Ishikawa (cell line): ENCODE data around the gene FBXW5.

Experiments used
- CEBPB ChIP-seq: IDR thresholded peaks from 2 replicates; pipeline ENCODE4 v1.6.1; 2012
- CREB1 ChIP-seq: IDR thresholded peaks from 2 replicates; pipeline ENCODE4 v1.6.1; 2012; ENCODE audit warnings: low read depth
- EGR1 ChIP-seq: IDR thresholded peaks from 2 replicates; pipeline ENCODE4 v1.6.1; 2012
- EP300 ChIP-seq: IDR thresholded peaks from 2 replicates; pipeline ENCODE4 v1.6.1; 2012; ENCODE audit warnings: borderline replicate concordance
- FOXM1 ChIP-seq: IDR thresholded peaks from 2 replicates; pipeline ENCODE4 v1.6.1; 2012; ENCODE audit warnings: low read depth, borderline replicate concordance
- NFIC ChIP-seq: IDR thresholded peaks from 2 replicates; pipeline ENCODE4 v1.6.1; 2012
- RAD21 ChIP-seq: IDR thresholded peaks from 2 replicates; pipeline ENCODE4 v1.6.1; 2012; ENCODE audit warnings: low read depth
- TAF1 ChIP-seq: IDR thresholded peaks from 2 replicates; pipeline ENCODE4 v1.6.1; 2012; ENCODE audit warnings: low read depth, mild to moderate bottlenecking
- TCF12 ChIP-seq: IDR thresholded peaks from 2 replicates; pipeline ENCODE4 v1.6.1; 2012; ENCODE audit warnings: low read depth
- TEAD4 ChIP-seq: IDR thresholded peaks from 2 replicates; pipeline ENCODE4 v1.6.1; 2012
- YY1 ChIP-seq: IDR thresholded peaks from 2 replicates; pipeline ENCODE4 v1.6.1; 2012; ENCODE audit warnings: low read depth
- ZBTB7A ChIP-seq: IDR thresholded peaks from 2 replicates; pipeline ENCODE4 v1.6.1; 2012; ENCODE audit warnings: low read depth
- TF ChIP-seq, protein P1 (sequence below): IDR thresholded peaks from 2 replicates; pipeline ENCODE4 v1.6.1; 2012
- TF ChIP-seq, protein P2 (sequence below): IDR thresholded peaks from 2 replicates; pipeline ENCODE4 v1.6.1; 2012; ENCODE audit warnings: low read depth, mild to moderate bottlenecking
- TF ChIP-seq, protein P3 (sequence below): IDR thresholded peaks from 2 replicates; pipeline ENCODE4 v1.6.1; 2012

The FBXW5 gene

DNA sequence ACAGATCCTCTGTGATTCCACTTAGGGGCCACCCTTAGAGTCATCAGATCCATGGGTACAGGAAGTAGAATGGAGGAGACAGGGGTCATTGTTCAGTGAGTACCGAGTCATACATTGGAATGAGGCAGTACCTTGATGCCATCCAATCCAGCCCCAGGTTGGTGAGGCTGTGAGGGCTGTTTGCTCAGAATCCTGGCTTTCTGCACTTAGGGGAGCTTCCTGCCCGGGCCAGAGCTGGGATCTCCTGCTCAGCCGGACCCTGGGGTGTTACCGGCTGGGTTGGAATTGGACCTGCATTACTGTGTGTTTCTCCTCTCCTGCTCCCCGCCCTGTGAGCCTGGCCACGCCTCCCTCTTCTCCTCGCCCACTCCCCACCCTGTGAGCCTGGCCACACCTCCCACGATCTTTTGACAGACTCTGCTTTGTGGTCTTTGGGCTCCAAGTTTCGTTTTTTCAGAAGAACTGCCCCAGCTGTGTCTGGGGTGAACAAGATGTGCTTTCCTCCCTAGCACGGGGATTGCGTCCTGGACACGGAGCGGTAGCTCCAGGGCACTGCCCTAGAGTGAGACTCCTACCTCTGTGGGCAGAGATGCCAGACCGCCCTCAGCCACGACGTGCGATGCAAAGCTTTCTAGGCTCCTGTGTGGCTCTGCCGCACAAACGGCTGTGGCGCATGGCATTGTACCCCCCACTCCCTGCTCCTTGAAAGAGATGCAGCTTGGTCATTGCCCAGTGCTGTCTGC lies 42.9 kb downstream of the FBXW5 start:
- TF ChIP-seq FOXM1 (no peak), TCF12 (no peak), EP300 (no peak), CEBPB (no peak), YY1 (no peak), EGR1 (no peak), CREB1 (no peak), TEAD4 (no peak), ZBTB7A (no peak), TAF1 (no peak), RAD21 (no peak), NFIC (no peak)
- TF ChIP-seq, protein P1, sequence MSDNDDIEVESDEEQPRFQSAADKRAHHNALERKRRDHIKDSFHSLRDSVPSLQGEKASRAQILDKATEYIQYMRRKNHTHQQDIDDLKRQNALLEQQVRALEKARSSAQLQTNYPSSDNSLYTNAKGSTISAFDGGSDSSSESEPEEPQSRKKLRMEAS, result no peak
- TF ChIP-seq, protein P2, sequence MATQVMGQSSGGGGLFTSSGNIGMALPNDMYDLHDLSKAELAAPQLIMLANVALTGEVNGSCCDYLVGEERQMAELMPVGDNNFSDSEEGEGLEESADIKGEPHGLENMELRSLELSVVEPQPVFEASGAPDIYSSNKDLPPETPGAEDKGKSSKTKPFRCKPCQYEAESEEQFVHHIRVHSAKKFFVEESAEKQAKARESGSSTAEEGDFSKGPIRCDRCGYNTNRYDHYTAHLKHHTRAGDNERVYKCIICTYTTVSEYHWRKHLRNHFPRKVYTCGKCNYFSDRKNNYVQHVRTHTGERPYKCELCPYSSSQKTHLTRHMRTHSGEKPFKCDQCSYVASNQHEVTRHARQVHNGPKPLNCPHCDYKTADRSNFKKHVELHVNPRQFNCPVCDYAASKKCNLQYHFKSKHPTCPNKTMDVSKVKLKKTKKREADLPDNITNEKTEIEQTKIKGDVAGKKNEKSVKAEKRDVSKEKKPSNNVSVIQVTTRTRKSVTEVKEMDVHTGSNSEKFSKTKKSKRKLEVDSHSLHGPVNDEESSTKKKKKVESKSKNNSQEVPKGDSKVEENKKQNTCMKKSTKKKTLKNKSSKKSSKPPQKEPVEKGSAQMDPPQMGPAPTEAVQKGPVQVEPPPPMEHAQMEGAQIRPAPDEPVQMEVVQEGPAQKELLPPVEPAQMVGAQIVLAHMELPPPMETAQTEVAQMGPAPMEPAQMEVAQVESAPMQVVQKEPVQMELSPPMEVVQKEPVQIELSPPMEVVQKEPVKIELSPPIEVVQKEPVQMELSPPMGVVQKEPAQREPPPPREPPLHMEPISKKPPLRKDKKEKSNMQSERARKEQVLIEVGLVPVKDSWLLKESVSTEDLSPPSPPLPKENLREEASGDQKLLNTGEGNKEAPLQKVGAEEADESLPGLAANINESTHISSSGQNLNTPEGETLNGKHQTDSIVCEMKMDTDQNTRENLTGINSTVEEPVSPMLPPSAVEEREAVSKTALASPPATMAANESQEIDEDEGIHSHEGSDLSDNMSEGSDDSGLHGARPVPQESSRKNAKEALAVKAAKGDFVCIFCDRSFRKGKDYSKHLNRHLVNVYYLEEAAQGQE, result no peak

DNA sequence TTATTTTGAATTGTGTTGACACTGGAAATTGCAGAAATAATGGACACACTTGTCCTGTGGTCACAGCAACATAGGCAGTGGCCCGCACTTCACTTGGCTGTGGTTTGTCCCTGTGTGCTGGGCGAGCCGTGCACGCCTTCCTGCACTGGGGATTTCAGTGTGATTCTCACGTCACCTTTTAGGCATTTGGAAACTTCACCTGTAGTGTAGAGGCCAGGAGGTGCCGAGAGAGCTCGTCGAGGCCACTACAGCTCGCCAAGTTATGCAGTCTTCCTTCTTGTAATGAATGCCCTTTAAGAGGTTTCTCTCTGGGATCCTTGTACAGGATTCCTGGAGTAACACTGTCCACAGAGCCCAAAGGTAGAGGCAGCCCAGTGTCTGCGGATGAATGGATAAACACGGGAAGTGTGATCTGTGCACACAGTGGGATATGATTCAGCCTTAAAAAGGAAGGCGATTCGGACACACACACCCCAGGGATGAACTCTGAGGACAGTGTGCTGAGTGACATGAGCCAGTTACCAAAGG lies 43.5 kb downstream of the FBXW5 start:
- TF ChIP-seq TEAD4 (no peak), CREB1 (no peak), CEBPB (no peak), YY1 (no peak), NFIC (no peak), ZBTB7A (no peak), EP300 (no peak)
- TF ChIP-seq, protein P3, sequence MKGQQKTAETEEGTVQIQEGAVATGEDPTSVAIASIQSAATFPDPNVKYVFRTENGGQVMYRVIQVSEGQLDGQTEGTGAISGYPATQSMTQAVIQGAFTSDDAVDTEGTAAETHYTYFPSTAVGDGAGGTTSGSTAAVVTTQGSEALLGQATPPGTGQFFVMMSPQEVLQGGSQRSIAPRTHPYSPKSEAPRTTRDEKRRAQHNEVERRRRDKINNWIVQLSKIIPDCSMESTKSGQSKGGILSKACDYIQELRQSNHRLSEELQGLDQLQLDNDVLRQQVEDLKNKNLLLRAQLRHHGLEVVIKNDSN, result no peak
- TF ChIP-seq, protein P1, result no peak

DNA sequence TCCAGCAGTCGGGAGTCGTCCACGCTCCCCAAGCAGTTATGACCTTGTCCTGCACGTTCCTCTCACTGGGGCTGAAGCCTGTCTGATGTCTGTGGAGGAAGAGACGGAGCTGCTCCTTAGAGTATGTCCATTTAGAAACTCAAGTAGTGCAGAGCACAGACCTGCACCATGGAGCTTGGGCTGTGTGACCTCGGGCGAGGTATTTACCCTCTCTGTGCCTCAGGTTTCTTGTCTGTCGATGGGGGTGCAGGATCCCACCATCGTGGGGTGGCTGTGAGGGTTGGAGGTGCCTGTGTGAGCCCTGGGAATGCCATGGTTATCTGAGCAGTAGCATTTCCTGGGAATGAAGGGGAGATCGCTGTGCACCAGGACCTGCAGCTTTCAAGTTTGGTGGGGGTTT lies 44.0 kb downstream of the FBXW5 start:
- TF ChIP-seq, protein P1, result no peak
- TF ChIP-seq EP300 (no peak), TEAD4 (no peak), RAD21 (no peak), CREB1 (no peak), YY1 (no peak), FOXM1 (no peak)
- TF ChIP-seq, protein P3, result no peak
- TF ChIP-seq, protein P2, result no peak

DNA sequence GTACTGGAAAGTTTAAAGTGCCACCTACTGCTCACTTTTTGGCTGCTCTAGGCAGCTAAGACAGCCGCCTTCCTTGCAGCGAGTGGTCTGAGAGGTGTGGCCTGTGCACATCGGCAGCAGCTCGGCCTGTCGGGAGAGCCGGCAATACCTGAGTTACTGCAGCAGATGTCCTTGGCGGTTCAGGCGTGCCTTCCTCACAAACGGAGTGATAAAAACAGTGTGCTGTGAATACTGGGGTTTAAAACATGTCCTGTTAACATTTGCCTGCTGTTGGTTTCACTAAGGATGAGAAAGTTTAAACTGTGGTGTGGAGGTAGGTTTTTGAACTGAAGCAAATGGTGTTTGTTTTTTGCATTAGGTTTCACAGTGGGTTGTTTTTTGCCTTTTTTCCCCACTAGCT lies 45.3 kb downstream of the FBXW5 start:
- TF ChIP-seq EP300 (no peak), NFIC (no peak), TEAD4 (no peak), TCF12 (no peak), YY1 (no peak)
- TF ChIP-seq, protein P3, result no peak

DNA sequence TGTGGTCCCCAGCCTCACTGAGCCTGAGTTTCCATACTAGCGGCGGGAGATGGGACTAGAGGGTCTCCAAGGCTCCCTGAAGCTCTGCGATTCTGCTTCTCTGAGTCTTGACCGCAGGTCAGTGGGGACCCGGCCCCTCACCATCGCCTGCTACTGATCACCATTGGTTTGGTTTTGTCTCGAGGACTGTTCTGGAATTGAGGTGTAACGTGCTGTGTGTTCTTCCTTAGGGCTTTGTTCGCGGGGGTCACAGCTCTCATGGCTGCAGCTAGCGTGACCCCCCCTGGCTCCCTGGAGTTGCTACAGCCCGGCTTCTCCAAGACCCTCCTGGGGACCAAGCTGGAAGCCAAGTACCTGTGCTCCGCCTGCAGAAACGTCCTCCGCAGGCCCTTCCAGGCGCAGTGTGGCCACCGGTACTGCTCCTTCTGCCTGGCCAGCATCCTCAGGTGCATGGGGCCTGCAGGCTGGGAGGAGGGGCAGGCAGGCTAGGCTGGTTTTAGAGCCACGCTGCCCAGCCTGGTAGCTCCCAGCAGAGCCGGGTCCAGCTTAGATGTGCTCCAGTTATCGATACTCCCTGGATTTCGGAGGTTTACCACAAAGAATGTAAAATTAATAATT lies 45.9 kb downstream of the FBXW5 start:
- TF ChIP-seq, protein P3, result no peak
- TF ChIP-seq YY1 (no peak), TCF12 (no peak), NFIC (no peak), CEBPB (no peak), ZBTB7A (no peak), TAF1 (no peak), EGR1 (no peak)
